HG03342 (cell line): ENCODE measurements around the gene BBIP1.

Experiments
- ATAC-seq: cut with Tn5 transposase; IDR thresholded peaks from one replicate; pipeline ENCODE4 v1.9.1; 2021; ENCODE audit warnings: mild to moderate bottlenecking, moderate library complexity; ENCODE audit not compliant: unreplicated experiment

The BBIP1 gene, protein sequence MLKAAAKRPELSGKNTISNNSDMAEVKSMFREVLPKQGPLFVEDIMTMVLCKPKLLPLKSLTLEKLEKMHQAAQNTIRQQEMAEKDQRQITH

DNA sequence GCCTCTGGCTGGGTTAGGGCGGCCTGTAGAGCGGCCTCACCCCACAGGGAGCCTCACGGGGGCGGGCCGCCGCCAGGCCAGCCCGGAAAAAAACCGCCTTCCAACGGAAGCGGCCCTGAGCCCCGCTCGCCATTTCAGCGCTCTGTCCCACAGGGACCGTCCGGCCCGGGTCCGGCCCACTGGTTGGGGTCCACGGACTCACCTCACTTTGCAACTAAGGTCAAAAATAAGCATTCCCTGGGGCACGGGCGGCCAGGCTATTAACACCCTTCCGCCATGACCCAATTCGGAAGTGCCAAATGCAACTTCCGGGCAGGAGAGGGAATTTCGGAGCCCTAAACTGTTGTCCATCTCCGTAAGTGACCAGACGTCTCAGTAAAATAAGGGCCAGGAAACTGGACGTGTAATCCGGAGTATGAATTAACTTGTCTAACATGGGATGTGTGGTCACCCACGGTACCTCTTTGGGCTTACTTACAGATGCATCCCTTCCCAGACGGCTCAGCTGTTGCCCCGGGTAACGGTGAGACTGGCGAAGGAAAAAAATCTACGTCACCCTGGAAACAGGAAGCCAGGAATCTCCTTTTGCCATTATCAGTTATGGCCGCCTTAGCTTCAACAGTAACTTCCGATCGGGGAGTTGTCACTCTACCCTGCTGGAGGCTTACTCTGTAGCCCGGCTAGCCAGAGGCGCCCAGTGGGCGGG is at the start of gene BBIP1:
BBIP1 (minus strand) TSS at position 538 of the 706 bp plus-strand sequence. CDS start 1,023 bp downstream, outside the sequence.
- peak; percentile 88 for ATAC-seq

DNA sequence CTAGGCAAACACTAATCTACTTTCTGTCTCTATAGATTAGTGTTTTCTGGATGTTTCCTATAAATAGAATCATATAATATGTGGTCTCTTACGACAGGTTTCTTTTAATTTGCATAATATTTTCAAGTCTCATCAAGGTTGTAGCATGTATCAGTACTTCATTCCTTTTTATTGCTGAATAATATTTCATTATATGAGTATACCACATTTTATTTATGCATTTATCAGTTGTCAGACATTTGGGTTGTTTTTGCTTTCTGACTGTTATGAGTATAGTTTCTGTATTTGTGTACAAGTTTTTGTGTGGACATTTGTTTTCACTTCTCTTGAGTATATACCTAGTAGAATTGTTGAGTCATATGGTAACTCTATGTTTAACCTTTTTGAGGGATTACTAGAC is 48.7 kb upstream of the BBIP1 start:
- peak; percentile 75 for ATAC-seq

DNA sequence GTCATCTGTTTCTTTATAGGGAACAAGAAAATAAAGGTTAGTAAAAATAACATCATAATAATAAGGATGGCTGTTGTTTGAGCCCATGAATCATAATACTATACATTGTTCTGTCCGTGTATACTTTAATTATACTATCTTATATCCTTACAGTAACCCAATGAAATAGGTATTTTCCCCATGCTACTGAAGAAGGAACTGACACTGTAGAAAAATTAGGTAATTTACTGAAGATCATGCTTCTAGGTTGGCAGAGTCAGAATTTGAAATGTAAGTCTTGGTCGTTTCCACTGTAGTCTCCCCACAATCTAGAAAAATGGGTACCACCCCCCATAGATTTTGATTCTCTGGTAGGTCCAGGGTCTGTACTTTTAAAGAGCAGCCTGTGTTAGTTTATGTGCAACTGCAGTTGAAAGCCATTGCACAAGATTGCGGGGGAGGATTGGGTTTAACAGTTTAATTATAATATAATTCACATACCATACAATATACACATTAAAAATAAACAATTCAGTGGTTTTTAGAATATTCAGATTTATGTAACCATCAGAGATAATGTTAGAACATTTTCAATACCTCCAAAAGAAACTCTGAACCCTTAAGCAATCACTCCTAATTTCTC is 48.1 kb upstream of the BBIP1 start:
- no peak for ATAC-seq

DNA sequence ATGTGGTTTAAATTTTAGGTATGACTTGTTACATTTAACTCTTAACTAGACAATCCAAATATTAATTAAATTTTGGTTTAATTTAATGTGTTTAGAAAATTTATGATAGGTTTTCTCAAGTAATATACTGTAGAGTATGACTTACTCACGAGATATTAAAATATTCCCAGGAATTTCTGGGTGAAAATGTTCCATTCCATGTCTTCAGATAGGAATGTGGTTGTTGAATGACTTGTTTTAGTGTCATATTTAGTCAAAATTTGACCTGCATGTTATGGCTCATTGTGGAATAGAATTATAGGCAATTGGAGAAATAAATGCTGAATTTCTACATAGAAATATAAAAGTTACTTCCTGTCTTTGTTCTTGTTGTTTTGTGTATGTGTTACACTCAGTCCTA is 47.2 kb upstream of the BBIP1 start:
- ATAC-seq, result no peak

DNA sequence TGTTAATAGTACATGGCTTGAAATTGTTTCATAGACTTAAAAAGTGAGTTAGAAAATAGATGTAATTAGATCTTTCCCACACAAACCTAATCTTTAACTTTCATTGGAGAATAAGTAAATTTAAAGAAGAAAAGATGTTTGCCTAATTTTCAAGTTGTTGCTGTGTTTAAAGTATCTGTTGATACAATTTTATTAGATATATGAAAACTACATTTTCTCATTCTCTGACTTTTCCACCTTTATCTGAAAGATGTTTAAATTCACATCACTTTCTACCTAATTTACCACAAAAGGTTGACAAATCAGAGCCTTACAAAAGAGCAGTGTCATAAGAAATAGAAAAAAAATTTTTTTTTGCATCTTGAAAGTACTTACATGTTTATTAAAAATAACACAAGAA is 46.2 kb upstream of the BBIP1 start:
- no peak for ATAC-seq

DNA sequence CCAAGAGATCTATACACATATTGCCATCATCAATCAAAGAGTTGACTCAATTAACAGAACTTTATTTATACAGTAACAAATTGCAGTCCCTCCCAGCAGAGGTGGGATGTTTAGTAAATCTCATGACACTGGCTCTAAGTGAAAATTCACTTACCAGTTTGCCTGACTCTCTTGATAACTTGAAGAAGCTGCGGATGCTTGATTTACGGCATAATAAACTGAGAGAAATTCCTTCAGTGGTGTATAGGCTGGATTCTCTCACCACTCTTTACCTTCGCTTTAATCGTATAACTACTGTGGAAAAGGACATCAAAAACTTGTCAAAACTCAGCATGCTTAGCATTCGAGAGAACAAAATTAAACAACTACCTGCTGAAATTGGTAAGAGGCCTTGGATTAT is 45.7 kb upstream of the BBIP1 start:
- ATAC-seq, result no peak

DNA sequence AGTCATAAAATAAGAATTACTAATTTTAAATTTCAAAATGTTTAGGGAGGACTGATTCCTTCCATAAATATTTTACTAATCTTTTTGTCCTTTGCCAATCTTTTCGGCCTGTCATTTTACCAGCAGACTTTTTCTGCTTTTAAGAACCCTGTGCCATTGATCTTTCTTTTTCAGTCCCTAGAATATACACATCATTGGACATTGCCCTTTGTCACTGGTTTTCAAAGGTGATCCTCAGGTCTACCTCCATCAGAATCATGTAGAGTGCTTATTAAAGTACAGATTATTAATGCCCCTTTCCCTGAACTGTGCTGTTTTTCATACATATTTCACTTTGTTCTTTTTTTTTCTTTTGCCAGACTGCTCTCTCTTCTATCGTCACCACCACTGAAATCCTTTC is 44.2 kb upstream of the BBIP1 start:
- no peak for ATAC-seq

DNA sequence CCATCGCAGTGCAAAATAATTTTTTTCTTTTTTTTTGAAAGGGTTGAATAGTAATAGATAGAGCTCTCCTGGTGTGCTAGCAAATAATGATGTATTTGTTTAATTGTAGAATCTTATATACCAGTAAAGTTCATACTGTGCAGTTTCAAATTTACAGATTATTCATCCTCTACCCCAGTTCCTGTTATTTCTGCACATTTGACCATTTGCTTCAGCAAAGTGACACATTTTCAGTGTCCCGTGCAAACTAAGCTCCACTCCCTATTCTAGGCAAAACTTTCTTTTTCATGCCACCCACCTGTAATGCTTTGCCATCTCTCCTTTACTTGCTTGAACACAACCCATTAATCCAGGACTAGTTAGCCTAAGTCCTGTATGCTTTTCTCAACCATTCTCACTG is 43.5 kb upstream of the BBIP1 start:
- no peak for ATAC-seq

DNA sequence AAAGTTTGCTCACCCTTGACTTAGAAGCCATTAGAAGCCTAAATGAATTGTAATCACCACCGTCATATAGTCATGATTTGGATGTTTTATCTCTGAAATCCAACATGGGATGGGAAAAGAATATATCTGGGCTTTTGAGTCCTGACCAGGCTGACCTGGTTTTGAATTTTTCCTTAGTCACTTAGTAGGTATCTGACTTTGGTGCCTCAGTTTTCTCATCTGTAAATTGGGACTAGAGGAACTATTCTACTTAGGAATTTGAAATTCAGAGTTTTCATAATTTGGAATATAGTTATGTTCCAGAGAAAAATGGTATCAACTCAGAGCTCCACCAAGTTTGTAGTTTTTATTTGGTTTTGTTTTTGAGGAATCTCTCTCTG is 41.3 kb upstream of the BBIP1 start:
- no peak for ATAC-seq

DNA sequence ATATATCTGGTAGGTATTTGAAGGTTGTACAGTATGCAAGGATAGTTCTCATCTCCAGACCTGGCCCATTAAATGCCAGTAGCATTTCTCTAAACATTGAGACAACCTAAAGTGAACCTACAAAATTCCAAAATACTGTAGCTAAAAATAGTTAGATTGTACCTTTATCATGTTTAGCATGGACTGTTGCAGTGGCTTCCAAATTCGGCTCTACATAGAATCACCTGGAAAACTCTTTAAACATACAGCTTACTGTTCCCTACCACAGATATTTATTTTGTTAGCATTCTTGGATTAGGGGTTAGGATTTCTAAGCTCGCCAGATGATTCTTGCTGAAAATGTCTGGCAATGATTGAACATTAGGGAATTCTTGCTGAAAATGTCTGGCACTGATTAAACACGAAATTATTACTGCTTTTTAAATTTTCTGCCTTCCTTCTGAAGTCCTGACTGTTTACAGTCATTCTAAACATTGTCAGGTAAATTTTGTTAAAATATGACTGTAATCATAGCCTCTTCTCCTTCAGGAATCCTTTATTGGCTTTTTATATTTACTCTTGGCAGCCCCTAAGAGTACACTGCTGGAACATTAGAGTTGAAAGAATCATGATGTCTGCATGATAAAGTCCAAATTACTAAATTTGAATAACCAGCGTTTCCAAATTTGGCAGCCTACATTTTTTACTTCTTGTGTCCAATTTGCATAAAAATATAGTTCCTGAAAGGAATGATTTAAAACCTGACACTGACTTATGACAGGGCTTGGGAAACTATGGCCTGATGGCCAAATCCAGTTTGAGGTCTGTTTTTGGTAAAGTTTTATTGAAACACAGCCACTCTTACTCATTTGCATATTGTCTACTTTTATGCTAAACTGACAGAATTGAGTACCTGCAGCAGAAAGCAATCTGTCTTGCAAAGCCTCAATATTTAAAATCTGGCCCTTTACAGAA is 40.7 kb upstream of the BBIP1 start:
- ATAC-seq, result no peak

DNA sequence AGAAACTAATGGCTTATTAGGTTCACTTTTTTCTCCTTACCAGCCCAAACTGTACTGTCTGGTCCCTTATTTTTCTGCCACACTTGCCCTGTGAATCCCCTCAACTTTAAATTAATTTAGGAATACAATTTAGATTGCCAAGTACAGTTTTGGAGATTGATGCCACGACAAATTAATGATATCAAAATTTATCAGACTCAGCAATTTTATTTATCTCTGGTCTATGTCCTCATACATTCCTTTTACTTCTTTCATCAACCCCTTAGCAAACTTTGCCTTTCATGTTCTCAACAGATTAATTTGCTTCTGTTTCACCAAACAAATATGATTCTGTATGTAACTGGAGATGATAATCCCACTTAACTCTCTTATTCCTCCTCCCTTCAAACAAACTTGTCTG is 38.6 kb upstream of the BBIP1 start:
- no peak for ATAC-seq

DNA sequence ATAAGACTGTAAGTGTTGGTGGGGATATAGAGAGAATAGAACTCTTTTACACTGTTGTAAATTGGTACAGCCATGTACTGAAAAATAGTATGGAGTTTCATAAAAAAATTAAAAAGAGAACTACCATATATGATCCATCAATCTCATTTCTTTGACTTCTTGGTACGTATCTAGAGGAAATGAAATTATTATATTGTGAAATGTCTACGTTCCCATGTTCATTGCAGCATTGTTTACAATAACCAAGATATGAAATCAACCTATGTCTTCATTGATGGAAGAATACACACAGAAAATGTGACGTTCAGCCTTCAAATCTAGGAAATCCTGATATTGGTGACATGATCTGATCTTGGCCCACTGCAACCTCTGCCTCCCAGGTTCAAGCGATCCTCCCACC is 32.4 kb upstream of the BBIP1 start:
- ATAC-seq, result no peak

DNA sequence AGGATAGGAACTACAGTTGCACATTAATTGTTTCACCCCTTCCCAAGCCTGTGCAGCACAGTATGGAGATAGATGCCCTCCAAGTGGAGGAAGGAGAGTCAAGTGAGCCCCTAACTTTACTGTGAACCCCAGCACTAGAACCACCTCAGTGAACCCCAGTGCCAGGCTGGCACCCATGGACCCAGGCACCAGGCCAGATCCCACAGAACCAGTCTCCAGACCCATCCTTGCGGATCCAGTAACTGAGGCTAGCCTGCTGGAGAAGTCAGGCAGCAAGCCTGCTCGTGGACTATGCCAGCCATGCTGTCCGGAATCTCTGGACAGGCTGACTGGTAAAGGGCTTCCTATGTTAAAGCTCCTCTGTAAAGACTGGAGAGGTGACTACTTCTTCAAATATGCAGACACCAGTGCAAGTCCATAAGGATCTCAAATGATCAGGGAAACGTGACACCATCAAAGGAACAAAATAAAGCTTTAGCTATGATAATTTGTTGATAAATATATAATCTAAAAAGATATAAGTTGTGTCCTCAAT is 28.1 kb upstream of the BBIP1 start:
- ATAC-seq, result no peak

DNA sequence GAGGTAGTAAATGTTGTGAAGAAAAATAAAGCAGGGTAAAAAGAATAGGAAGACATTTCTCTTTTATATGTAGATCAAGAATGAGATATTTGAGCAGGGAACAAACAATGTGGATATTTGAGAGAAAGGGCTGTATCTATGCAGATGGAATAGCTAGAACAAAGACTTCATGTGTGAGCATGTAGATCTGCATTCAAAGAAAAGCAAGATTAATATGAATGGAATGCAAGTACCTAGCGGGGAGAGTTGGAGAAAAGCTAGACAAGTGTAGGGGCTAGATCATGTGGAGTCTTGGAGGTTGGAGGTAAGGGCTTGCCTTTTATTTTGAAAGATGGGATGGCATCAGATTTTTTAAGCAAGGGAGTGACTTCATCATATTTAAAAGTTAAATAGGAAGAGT is 27.5 kb upstream of the BBIP1 start:
- ATAC-seq, result no peak

DNA sequence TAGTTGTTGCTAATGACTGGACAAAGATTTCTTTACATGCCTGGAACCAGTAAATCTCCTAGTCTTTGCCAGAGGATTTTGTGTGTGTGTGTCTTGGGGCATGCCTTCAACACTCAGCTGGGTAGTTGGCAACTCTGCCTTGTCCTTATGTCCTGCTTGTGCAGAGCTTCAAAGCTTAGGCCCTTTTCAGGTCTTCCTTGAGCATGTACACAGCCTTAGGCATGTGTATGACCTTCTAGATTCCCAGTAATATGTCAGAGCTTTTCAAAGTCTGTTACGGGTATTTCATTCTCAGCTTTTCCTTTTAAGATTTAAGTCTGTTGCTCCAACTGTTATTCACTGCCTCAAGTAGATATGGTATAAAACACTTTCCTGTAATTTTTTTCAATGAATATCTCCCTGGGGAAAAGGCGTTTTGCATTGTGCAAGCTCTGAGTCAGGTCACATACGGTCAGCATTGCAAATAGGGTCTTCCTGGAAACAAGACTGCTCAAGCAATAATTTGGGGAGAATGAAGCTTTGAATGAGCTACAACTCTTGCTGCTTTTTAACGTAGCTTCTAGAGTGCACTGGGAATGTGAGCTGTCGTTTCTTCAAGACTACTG is 25.9 kb upstream of the BBIP1 start:
- ATAC-seq, result no peak

DNA sequence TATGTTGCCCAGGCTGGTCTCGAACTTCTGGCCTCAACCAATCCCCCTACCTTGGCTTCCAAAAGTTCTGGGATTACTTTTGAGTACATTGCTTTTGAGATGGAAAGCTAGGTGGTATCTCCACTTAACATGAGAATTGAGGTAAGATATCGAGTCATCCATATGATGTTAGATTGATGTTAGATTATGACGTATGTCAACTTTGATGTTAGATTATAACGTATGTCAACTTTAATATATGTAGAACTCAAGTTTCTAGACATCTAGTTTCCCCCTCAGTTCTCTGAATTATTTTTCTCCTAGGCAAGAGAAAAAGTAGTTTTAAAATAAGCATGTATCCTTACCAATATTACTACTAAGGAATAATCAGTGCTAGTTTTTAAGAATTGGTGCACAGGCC is 20.4 kb upstream of the BBIP1 start:
- no peak for ATAC-seq

DNA sequence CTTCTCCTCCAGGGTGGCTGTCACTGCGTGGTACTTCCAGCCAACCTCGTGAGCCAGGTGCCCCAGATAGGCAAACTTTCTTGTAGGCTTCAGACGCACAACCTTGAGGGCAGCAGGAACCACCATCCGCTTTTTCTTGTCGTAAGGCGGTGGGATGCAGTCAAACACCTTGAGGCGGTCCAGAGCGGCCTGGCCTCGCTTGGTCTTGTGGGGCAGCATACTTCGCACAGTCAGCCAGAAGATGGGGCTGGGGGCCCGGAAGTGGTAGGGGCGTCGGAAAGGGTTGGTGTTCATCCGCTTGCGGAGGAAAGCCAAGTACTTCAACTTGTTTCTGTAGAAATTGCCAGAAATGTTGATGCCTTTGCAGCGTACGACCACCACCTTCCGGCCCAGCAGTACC is 17.8 kb upstream of the BBIP1 start:
- ATAC-seq, result no peak

DNA sequence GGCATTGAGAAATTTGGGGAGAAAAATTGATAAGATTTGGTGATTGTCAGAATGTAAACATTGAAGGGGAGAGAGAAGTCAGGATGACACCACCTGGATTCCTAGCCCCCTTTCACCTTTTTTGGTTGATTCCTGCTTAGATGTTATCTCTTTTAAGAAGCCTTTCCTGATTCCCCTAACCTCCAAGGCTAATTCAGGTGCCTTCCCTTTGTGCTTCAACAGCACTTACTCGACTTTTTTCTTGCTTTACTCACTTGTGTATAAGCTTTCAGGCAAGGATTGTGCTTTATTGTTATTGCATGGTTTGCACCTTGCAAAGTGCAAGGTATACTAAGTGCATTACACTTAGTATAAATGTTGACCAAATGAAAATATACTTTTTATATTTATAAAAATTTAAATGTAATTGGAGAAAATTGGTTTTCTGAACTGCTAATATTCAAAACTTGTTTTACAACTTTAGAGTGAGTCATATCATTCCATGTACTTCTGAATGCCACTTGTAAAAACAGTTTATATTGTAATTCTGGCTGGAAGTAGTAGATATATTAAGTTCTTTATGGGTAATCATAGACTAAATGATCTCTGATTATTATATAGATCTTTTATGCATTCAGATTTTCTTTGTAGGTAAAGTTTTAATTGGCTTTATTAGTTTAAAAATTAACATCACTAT is 13.7 kb upstream of the BBIP1 start:
- no peak for ATAC-seq

DNA sequence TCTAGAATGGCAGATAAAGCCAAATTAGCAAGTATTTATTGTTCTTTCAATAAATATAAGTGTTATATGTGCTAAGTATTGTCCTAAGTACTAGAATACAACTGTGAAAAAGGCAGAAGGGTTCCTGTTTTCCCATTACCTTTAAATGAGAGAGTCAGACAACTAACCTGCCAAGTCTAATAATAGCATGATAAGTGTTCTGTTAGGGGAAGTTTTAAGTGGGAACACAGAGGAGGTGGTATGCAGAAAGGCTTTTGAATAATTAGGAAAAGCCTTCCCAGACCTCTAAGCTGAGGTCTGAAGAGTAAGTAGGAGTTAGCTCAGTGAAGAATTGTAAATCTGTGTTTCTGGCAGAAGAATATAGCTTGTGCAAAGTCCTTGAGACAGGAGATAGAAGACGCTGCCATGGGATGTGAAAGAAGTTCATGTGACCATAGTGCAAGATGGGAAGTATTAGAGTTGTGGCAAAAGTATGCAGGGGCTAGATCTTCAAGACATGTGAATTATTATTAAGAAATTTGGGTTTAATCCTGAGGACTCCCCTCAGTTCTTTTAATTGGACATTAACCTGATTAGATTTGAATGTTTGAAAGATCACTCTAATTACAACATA is 12.9 kb upstream of the BBIP1 start:
- no peak for ATAC-seq

DNA sequence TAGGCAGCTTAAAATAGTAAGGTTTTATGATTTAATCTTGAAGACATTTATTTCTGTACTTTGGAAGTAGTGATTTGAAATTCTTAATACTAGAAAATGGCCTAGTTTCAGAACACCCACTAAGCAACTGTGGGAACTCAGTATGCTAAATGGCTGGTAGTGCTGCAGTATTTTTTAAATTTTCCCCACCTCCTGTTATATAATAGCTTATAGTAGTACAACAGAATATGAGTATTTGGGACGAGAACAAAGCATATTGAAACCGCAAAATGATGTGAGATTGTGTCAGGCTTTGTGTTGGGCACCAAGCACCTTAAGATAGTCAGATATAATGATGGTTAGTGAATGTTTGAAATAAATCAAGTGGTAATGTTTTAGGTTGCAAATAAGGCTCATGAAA is 8.5 kb upstream of the BBIP1 start:
- ATAC-seq, result no peak
